NCI-H748 (cell line): ENCODE results near the gene CALHM1.

Source experiments
- DNase-seq: peaks from one replicate; lab custom pipeline; 2025; ENCODE audit not compliant: unreplicated experiment; lab: John Stamatoyannopoulos, UW

Gene CALHM1

GRCh38 chr10:103456074-103456660 is 2.5 kb downstream of the CALHM1 start:
- DNase-seq: no peak

GRCh38 chr10:103455235-103455634 is 3.5 kb downstream of the CALHM1 start:
- DNase-seq: no peak

DNA sequence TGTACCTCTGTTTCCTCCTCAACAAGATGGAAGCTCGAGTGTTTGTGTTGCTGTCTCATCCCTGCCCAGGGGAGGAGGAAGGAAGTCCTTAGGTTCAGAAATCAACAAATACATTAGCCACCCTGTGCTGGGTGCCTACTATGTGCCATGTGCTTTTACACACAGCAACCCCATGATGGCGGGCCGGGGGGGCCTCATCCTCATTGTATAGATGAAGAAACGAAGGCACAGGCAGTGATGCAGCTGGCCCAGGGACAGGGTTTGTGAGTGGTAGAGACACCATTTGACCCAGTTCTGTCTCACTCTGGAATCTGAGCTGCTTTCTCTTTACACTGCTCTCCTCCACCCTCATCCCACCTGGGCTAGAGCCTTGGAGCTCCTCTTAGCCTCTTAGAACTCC is 4.7 kb downstream of the CALHM1 start:
- DNase-seq: no peak

- no peak for DNase-seq
Observed at GRCh38 chr10:103452506-103453230, 6.0 kb downstream of the CALHM1 start.

DNA sequence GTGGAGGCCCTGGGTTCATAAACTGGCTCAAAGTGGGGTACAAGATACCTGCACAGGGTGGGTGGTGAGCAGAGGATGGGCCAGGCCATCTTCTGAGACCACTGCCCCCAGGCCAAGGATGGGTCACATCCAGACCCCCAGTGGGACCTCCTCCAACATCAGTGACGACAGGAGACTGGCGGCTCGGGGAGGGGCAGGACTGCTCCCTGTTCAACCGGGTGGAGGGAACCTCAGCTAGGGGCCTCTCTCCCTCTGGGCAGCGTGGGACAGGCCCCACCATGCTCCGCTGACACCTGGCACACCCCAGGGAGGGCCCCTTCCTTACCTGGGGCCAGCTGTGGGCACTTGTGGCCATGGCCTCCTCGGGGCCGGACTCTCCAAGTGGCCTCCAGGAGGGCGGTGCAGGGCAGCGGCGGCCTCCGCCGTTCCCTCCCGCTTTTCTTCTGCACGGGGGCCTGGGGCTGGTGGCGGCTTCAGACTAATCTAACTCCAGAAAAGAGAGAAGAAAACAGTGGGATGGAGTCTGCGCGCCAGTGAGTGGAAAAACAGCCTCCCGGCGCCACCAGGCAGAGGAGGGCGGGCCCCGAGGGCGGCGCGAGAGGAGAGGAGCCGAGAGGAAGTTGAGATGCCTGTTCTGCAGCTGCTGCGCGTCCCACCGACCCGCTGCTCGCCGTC is 6.7 kb downstream of the CALHM1 start, which contains the start of gene CALHM2:
TSS of gene CALHM2 (minus strand) at position 540 of the 675 bp plus-strand sequence. CDS start 2,429 bp downstream, outside the sequence.
- DNase-seq: peak; percentile 56

DNA sequence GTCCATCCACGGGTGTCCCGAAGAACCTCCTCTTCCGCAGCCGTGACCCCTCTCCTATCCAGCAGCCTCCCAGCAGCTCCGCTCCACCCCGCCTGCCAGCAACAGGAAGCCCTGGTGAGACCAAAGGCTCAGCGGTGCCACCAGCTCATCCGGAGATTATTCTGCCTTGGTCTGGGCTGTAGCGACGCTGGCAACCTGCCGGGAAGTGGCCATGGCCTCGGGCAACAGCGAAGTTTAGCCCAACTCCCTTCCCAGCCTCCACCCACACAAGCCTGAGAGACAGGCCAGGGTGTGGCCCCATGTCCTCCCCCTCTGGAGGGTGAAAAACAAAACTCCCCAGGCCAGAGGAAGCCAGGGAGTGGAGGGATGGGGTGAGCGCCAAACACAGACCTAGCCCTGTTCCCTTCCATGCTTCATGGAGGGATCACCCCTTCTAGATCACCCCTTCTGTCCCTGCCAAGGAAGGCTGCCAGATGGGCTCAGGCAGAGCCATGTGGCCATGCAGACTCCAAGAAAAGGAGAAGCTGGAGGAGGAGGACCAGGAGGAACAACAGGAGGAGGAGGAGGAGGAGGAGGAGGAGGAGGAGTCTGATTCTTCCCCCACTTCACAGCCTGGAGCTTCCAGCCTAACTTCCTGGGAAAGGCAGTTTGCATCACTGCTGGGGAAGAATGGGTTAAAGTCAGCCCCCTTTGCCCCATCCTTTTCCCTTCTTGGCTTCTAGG is 7.4 kb downstream of the CALHM1 start:
- DNase-seq: peak; percentile 2

DNA sequence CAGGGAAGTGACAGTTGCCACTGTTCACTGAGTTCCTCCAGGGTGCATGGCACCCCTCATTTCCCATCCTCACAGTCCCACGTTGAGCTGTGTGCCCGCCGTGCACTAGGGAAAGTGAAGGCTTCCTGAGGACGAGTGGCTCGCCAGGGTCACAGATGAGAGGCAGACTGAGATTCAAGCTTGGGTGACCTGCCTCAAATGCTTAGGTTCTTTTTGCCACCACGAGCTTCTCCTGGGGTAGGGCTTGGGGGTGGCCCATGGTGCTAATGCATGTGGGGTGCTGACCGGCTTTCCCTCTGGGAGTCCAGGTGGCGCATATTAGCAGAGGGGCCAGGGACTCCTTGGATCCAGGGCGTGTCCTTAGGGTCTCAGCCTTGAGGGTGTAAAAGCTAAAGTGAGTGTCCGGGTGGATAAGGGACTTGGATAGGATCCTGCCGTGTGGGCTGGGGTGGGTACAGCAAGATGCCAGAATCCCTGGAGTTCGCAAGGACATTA is 8.5 kb downstream of the CALHM1 start:
- no peak for DNase-seq

GRCh38 chr10:103449208-103450144 is 9.2 kb downstream of the CALHM1 start:
- DNase-seq: no peak

GRCh38 chr10:103448746-103449145 is 10.0 kb downstream of the CALHM1 start:
- no peak for DNase-seq

- DNase-seq: no peak
Observed at GRCh38 chr10:103447187-103447586, 11.5 kb downstream of the CALHM1 start.

DNA sequence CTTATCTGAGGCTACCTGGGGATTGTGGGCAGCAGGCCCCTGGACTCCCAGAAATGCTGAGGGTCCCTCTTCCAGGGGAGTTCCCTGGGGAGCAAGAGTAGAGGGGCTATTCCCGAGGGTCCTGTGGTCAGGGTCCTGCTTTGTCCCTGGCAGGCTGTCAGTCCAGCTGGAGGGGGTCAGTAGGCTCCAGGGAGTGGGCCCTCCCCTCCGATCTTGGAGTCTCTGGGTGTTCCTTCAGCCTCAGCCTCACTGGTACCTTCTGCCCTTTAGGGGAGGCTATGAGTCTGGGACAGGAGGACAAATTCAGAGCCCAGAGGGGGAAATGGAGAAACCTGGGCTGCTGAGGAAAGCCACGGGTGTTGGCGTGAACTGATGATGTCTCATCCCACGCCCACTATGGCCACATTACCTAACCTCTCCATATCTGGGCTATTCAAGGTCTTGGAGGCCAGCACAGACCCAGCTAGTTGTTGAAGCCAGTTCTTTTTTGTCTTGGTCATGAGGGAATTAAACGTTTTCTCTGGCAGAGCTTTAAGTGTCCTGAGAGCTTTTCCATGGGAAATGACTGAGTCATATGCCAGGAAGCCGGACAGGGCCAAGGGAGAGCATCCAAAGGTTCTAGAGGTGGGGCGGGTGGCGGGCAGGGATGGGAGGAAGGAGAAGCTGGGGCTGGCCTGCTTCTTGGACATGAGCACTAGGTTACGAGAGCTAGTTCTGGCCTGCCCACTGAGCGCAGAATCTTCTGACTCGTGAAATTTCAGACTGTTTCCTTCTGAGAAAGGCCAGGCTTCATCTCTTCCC is 12.7 kb downstream of the CALHM1 start:
- no peak for DNase-seq

- no peak for DNase-seq
Observed at GRCh38 chr10:103445366-103445765, 13.3 kb downstream of the CALHM1 start.

GRCh38 chr10:103444478-103444877 is 14.2 kb downstream of the CALHM1 start:
- DNase-seq: no peak

DNA sequence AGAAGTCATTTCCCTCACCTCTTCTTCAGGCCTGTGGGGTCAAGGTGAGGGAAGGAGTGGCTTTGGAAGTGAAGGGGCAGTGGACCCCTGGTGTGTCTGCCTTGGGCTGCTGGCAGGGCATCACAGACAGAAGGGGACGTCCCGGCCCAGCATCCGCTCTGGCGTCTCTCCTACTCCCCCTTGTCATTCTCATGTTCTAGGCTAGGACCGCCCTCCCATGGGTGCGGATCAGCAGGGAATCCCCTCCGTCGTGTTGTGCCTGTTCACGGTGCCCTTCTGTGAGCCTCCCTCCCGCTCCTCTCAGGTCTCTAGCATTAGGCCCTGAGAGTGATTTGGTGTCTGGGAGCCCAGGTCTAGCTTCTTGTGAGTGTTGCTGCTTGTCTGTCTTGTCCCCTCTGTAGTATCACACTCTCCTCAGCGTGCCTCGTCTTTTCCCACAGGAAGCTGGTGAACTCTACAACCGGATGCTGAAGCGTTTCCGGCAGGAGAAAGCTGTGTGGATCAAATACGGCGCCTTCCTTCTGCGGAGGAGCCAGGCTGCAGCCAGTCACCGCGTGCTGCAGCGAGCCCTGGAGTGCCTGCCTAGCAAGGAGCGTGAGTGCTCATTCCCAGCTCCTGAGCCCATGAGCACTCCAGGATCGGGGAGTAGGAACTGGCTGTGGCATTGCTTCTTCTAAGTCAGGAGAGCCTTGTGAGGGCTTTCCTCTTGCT is 15.1 kb downstream of the CALHM1 start:
- no peak for DNase-seq

GRCh38 chr10:103442031-103442461 is 16.7 kb downstream of the CALHM1 start:
- no peak for DNase-seq

GRCh38 chr10:103441611-103442010 is 17.1 kb downstream of the CALHM1 start:
- DNase-seq: no peak

GRCh38 chr10:103441206-103441605 is 17.5 kb downstream of the CALHM1 start:
- DNase-seq: no peak

DNA sequence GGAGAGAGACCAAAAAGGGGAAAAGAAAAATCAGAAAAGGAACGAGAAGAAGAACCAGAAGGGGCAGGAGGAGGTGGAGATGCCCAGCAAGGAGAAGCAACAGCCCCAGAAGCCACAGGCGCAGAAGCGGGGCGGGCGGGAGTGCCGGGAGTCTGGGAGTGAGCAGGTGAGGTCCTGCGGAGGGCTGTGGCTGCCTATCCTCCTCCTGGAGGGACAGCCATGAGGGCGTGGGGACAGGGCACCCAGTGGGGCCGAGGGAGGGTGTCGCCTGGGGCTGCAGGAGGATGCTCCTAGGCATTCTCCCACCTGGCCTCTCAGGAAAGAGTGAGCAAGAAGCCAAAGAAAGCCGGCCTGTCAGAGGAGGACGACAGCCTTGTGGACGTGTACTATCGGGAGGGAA is 18.3 kb downstream of the CALHM1 start:
- no peak for DNase-seq

DNA sequence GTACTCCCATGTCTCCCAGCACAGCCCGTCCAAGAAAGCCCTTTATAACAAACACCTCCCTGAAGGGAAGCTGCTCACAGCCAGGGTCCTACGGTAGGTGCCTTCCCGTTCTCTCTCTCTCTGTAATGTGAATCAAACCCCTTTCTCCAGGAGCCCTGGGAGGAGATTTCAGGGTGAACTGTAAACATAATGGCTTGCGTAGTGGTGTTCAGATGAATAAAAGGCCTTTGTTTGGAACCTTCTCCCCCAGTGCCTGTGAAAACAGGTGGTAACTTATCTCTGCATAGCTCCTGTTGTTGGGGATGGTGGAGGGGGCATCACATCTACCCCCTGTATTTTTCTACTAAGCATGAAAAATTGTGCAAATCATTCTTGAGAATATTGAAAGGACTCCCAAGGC is 18.9 kb downstream of the CALHM1 start:
- DNase-seq: no peak
